ENCODE data around the gene KRT75.
"Not testable (repeated sequence)": the region's sequence is repeated elsewhere in the genome, so short reads cannot be mapped to it uniquely, and the experiment has no call there.

The KRT75 gene

DNA sequence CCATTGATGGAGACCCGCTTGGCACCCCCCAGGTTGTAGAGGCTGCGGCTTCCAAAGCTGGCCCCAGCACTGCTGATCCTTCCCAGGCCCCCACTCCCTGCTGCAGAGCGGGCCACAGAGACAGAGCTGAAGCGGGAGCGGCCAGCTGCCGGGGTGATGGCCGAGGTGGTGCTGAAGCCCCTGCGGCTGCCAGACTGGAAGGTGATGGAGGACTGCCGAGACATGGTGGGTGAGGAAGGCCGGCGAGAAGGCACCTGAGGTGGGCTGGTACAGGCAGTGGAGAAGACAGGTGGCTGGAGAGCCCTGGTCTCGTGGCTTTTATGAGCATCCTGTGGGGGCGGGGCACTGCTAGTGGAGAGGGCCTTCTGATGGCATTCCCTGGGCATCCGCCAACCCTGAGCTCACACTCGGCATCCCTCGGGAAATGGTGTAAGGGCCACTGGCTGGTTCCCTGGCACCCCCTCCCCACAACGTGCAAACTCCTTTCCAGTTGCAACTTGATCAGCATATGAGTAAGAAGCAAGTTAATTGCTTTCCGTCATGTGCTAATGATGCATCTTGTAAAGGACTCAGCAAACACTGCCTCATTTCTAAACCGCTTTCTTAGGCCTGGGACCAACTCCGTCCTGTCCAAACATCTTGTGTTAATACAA lies at the start of gene KRT75:
Gene KRT75 (minus strand): TSS at position 291 of the 653 bp plus-strand sequence. CDS start 67 bp downstream, at position 224.
- no peak for DNase-seq (ENCODE audit: low spot score)

DNA sequence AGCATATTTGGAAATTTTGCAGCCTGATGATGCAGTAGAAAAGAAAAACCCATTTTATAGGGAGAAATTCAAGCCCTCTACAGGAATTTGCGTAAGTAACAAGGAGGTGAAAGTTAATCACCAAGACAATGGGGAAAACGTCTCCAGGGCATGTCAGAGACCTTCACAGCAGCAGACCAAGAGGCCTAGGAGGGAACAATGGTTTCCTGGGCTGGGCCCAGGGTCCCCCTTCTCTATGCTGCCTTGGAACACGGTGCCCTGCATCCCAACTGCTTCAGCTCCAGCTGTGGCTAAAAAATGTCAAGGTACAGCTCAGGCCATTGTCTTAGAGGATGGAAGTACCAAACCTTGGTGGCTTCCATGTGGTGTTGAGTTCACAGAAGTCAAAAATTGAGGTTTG lies 45.9 kb upstream of the KRT75 start:
- no peak for DNase-seq (ENCODE audit: low spot score)

DNA sequence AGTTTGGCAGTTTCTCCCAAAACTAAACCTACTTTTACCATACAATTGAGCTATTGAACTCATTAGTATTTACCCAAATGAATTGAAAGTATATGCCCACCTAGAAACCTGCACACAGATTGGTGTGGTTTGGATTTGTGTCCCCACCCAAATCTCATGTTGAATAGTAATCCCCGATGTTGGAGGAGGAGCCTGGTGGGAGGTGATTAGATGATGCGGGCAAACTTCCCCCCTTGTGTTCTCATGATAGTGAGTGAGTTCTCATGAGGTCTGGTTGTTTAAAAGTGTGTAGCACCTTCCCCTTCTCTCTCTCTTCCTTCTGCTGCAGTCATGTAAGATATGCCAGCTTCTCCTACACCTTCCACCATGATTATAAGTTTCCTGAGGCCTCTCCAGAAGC lies 43.5 kb upstream of the KRT75 start:
- DNase-seq (ENCODE audit: low spot score) = no peak

DNA sequence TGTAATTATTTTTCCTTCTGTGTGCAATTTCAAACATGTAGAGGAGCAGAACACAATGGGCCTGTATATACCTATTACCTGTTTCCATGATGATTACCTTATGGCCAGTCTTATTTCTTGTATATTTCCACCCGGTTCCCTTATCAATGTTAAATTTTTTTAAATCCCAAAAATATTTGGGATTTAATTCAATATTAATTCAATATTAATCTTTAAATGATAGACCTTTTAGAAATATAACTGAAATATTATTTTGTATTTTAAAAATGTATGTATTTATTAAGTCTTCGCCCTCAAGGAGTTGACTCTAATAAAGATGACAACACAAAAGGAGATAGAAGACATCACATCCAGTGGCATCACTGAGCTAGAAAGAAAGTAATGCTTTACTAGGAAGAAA lies 40.0 kb upstream of the KRT75 start:
- no peak for DNase-seq (ENCODE audit: low spot score)

DNA sequence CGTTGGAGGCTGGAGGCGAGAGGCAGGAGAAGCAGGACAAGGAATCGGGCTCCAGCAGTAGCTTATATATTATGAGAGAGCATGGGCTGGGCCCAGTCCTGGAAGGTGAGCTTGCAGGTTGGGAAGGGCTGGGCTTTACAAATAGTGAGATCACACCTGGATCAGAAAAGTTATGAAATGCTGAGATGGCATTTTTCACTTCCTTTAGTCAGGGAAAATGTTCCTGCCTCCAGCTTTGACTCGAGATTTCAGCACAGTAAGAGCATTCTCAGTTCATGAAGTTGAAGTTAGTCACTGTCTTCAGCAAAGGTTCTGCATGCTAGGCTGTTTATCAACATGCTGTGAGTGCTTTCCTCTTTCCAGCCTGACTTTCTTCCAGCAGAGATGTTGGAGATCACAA lies 39.6 kb upstream of the KRT75 start, which contains the start of gene KRT6C:
Gene KRT6C (minus strand): TSS at position 38 of the 400 bp plus-strand sequence. CDS start 68 bp downstream, outside the sequence.
- DNase-seq (ENCODE audit: low spot score) = no peak

DNA sequence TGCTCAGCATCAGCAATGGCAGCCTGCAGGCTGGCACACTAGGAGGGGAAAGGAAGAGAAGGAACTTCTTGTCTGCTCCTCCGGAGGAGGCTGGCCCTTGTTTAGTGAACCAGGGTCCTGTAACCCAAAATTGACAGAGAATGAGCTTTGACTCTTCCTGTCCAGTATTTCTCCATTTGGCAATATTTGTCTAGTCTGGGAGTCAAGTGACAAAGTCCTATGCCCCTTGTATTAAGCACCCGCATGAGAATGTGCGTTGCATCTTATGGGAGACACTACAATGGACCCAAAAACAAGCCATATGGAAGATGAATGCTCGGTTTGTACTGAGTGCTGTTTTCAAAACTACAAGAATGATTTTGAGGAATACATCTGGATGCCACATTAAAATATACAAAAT lies 35.7 kb upstream of the KRT75 start:
- no peak for DNase-seq (ENCODE audit: low spot score)

DNA sequence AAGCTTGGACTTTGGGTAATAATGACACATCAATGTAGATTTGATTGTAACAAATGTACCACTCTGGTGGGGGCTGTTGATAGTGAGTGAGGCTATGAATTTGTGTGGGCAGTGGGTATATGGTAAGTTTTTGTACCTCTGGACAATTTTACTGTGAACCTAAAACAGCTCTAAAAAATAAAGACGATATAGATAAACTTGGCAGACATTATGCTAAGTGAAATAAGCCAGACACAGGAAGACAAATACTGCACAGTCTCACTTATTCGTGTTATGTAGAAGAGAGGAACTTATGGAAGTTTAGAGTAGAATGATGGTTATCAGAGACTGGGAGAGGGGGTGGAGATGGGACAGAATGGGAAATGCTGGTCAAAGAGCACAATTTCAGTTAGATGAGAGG lies 30.7 kb upstream of the KRT75 start:
- DNase-seq (ENCODE audit: low spot score) = no peak

DNA sequence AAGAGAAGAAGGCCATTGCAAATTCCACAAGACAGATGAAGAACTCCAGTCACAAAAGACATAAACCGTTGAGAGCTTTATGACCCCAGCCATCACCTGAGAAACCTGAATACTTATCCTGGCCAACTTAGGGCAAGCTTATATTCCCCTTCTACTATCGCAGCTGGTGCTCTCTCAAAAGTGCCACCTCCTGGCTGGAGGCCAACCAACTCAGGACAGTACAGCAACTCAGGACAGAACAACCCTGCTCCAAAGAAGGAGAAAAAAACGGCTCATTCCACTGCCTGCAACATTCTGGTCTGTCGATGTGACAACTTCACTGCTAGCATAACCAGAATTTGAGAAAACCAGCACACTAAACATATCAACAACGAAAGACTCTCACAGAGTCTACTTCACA lies 27.5 kb upstream of the KRT75 start:
- no peak for DNase-seq (ENCODE audit: low spot score)

DNA sequence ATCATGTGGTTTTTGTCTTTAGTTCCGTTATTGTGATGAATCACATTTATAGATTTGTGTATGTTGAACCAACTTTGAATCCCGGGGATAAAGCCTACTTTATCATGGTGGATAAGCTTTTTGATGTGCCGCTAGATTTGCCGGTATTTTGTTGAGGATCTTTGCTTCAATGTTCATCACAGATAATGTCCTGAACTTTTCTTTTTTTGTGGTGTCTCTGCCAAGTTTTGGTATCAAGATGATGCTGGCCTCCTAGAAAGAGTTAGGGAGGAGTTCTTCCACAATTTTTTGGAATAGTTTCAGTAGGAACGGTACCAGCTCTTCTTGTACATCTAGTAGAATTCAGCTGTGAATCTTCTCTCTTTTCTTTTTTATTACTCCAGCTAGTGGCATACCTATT lies 24.7 kb upstream of the KRT75 start:
- DNase-seq (ENCODE audit: low spot score) = no peak

DNA sequence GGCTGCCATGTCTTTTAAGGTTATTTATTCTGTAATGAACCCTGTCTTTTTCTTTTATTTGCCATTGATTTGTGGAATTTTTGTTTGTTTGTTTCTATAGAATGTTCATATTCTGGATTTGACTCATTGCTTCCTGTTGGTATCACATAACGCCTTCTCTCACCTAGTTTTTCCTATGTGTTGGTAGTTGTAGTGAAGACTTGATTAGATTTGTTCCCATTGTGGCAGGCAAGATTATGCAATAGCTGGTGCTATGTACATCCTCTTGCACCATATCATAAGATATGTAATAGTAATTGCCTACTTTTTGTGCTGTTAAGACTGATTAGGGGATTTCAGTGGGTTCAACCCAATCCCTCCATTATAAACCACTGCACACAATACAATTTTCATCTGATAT lies 21.6 kb upstream of the KRT75 start:
- DNase-seq (ENCODE audit: low spot score) = no peak

DNA sequence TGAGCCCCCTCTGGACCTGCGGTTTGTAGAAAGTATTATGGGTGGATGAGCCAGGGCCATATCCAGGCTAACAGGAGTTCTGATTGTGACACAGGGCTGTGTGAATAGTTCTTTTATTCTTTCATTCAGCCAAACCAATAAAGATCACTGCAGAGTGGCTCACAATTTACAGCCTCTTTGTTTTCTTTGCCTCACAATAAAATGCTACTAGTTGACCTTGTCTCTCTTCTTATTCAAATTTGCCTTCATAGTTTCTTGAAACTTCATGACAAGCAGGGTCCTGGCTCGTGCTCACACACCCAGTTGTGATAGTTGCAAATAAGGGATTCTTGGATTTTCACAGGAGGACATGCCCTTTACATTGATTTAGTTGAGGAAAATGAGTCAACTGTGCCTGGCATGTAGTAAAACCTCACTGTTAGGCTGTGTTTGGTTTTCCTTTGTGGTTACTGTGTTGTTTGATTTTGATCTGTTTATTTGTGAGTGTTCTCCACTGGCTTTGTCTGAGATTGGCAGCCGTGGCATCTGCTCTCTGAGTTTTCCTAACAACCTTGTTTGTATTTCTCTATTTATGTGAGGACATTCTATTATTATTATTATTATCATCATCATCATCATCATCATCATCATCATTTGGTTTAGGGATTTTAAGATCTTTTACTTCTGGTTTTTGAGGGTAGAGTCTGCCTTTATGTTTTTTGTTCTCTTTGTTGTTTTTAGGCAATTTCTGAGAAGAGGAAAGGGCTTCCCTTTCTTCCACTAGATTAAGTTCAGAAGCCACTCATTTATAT lies 20.4 kb upstream of the KRT75 start:
- DNase-seq (ENCODE audit: low spot score) = no peak

DNA sequence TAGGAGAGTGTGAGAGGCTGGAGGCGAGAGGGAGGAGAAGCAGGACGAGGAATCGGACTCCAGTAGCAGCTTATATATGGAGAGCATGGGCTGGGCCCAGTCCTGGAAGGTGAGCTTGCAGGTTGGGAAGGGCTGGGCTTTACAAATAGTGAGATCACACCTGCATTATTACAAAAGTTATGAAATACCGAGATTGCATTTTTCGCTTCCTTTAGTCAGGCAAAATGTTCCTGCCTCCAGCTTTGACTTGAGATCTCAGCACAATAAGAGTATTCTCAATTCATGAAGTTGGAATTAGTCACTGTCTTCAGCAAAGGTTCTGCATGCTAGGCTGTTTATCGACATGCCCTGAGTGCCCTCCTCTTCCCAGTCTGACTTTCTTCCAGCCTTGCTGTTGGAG lies 17.9 kb upstream of the KRT75 start, which contains the start of gene KRT6B:
Gene KRT6B (minus strand): TSS at position 46 of the 400 bp plus-strand sequence. CDS start 68 bp downstream, outside the sequence.
- no peak for DNase-seq (ENCODE audit: low spot score)

DNA sequence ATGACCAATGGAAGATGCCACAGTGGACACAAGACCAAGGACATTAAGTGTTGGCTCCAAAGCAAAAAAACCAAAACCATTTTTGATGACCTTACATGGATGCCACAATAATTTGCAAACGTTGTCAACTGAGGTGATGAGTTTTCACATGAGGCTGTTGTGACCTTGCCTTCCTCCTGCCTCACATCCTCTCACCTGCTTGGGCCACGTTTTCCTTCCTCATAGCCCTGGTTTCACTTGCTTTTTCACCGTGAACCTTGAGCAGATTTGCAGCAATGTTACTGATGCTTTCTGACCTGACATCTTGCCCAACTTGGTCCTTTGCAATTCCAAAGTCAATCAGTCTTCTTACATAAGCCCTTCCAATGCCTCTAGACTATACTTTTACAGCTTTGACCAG lies 14.1 kb upstream of the KRT75 start:
- DNase-seq (ENCODE audit: low spot score) = no peak

DNA sequence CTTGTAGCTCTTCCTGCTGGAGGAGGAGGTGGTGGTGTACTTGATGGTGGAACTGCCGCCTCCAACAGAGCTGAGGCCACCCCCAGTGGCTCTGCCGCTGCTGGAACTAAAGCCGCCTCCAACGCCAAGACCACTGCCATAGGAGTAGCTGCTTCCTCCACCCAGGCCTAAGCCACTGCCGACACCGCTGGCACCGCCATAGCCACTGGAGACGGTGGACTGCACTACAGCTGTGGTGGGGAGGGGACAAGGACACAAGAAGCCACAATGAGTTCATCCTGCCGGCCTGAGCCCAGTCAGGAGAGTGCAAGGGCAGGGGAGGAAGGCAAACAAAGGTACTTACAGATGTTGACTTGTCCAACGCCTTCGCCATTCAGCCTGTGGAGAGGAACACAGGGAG lies 13.0 kb upstream of the KRT75 start:
- DNase-seq (ENCODE audit: low spot score) = not testable (repeated sequence)

DNA sequence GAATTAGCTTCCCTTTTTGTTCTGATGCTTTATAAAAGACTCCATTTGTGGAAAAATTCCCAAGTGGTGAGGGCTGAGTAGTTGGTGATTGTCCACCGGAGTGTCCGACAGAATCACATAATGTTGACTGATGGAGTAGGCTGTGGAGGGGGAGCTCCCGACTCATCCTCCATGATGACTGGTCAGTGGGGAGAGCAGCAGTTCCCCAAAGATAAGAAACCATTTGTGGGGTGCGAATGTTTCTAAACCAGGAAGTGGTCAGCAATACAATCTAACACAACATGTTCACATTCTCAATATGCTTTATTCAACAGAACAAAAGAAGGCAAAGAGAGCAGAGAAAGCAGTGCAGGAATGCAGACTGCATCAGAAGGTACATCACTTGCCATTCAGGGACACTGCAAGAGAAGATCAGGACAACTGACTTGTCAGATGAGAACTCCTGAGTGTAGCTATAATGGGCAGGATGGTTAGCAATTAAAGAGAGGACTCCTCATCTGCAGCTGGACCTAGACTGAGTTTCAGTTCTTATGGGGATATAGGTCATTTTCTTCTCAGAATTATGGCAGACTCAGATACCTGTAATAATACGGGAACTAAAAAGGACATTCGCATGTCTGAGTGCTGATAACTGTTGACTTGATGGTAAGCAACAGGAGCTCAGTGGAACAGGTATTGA lies 12.3 kb upstream of the KRT75 start:
- DNase-seq (ENCODE audit: low spot score) = no peak

DNA sequence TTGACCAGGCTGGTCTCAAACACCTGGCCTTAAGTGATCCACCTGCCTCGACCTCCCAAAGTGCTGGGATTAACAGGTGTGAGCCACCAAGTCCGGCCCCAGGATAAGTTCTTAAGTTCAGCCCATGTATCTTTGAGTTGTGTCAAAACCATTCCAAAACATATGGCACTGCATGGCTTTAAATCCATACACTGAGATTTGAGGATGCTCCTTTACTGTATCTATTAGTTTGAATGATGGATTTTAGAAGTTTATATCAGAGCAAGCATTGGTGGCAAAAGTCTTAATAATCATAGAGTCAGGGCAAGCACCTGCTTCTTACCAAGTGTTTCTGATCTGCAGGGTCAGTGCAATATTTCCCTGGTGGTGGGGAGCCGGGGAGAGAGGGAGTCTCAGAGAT lies 11.7 kb upstream of the KRT75 start:
- DNase-seq (ENCODE audit: low spot score) = no peak

DNA sequence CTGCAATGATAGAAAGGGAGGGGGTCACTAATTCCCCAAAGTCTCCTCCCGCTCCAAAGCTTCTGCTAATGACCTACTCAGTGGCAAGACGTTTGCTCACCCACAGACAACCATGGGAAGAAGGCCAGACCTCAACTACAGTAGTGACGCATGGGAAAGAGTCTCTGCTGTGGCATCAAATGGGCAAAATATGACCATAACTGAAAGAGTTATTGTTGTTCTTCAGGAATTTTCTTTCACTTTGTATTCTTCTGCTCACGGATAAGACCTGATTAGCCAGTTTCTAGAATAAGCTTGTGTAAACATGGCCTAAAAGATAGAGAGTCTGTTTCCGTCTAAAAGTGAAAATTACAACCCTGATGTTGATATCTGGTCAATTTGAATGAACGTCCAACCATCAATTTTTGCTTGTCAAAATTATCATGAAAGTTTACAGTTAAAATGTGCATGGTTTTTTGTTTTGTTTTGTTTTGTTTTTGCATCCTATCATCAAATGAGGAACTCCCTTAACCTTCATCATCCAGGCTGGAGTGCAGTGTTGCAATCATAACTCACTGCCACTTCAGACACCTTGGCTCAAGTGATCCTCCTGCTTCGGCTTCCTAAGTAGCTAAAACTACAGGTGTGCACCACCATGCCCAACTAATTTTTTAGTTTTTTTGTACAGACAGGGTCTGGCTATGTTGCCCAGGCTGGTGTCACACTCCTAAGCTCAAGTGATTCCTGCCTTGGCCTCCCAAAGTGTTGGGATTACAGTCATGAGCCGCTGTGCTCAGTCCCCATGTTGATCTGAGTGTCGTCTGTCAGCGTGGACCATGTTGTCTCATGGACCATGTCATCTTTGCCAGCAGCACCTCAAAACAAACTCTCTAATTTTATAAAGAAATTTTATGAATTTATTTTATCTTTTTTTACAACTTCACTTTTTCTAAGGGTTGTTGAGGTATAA lies 10.8 kb upstream of the KRT75 start:
- DNase-seq (ENCODE audit: low spot score) = no peak

DNA sequence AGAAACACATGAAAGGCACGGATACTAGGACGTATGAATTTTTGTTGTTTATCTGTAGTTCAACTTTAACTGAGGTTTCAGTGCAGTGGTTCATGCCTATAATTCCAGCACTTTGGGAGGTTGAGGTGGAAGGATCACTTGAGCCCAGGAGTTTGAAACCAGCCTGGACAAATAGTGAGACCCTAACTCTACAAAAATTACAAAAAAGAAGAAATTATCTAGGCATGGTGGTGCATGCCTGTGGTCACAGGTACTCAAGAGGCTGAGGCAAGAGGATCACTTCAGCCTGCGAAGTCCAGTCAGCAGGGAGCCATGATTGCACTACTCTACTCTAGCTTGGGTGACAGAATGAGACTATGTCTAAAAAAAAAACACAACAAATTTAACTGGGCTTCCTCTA lies 9.8 kb upstream of the KRT75 start:
- DNase-seq (ENCODE audit: low spot score) = no peak

DNA sequence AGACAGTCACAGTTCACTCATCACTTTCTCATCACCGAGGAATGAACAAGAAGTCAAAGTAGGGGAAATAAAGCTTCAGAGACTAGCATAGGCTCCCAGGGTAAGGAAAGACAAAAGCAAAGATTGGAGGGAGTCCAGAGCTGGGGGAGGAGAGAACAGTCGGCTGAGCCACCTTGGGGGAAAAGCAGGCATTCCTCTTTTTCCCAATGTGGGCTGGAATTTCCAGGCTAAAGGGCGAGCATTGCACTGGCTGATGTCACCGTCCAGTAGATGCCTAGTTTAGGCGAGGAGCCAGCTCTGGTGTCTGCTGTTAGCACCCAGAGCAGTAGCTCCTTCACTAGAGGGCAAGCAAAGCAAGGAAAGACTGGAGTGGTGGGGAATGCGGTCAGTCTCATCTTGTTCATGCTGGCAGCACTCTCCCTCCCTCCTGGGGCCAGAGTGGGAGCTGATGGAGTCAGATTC lies 8.5 kb upstream of the KRT75 start:
- DNase-seq (ENCODE audit: low spot score) = peak; percentile 78

DNA sequence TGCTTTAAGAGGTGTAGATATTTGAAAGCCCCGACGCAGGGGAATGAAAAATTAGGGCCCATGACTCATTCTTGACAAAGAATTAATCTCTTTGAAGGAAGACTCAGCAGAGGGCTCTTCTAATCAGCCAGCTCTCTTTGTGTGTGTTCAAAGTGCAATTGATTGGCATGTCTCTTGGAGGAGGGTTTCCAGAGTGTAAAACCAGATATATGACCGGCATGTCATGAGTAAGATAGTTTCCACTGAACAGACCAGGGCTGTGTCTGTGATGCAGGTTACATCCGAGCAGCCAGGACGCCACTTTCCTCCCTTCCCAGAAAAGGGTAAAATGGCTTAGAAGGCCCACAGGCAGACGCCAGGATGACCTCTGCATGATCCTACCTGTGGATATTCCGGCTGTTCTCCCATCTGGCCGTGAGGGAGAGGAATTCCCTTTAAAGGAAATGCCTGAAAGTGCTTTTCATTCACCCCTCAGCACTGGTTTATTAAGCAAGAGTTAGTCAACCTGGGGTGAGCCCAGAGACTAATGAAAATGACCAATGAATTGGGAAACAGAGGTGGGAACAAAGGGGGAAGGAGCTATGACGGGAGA lies 7.2 kb upstream of the KRT75 start:
- DNase-seq (ENCODE audit: low spot score) = no peak

DNA sequence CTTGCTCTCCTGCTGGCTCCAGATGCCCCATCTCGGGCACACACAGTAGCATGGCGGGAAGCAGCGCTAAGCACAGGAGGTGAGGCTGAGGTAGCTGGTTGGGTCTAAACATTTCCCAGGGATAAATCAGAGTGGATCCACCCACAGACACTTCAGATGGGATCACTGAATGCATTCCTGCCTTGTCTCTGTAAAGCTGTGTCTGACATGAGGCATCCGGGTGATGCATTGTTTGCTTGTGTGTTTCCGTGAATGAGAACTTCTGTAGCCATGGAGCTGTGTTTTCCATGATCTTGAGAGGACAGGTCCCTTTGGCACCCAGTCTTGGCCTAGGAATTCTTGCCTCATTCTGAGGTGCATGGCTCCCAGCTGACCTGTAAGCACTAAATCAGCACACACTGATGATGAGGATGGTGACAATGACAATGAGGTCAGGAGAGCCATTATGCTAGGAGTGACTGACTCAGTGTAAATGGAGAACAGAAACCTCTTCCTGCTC lies 6.7 kb upstream of the KRT75 start:
- DNase-seq (ENCODE audit: low spot score) = no peak
